ENCODE results near the gene C1QTNF5. TPM values are rescaled to one million over a fixed set of nuclear protein-coding genes. Genes with fewer than 3 reads are reported as not detected.
"Not testable (repeated sequence)": the region's sequence is repeated elsewhere in the genome, so short reads cannot be mapped to it uniquely, and the experiment has no call there.

Gene C1QTNF5, protein sequence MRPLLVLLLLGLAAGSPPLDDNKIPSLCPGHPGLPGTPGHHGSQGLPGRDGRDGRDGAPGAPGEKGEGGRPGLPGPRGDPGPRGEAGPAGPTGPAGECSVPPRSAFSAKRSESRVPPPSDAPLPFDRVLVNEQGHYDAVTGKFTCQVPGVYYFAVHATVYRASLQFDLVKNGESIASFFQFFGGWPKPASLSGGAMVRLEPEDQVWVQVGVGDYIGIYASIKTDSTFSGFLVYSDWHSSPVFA
- 23.2 TPM for polyA plus RNA-seq (ENCODE audit: insufficient read length)

DNA sequence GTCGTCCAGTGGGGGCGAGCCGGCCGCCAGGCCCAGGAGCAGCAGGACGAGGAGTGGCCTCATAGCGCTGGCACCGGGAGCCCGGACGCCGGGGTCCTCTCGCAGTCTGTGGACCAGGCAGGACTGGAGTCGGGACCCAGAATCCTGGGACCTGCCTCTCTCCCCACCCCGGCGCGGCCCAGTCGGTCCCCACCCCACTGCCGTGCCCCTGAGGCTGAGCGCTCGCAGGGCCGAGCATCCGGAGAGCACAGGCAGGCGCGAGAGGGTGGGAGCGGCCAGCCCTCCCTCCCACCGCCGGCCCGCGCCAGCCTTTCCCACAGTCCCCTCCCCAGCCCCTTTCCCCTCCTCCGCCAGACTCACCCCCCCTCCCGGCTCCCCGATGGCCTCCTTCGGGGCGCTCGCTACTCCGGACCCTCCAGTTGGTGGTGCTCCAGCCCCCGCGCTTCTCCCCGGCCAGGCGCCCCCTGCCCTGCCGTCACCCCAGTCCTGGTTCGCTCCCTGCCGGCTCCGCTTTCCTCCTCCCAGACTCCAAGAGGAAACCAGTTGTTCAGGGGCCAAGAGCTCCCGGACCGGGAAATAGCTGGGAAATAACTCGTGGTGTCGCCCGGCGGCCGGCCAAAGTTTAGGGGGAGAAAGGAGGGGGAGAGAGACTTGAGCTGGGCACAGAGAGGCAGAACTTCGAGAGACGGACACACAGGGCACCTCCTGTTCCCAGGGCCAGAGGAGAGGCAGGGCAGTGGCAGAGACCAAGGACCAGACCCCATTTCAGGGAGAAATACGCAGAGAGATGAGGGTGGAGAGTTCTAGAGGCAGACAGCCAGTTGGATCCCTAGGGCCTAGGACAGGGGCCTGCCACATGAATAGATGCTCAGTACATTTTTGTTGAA, at the start of gene C1QTNF5:
Gene C1QTNF5, minus strand, starts transcription at position 549 of the 887 bp plus-strand sequence. Its CDS starts 486 bp downstream, at position 63.
- DNase-seq (ENCODE audit: low read depth), result no peak

DNA sequence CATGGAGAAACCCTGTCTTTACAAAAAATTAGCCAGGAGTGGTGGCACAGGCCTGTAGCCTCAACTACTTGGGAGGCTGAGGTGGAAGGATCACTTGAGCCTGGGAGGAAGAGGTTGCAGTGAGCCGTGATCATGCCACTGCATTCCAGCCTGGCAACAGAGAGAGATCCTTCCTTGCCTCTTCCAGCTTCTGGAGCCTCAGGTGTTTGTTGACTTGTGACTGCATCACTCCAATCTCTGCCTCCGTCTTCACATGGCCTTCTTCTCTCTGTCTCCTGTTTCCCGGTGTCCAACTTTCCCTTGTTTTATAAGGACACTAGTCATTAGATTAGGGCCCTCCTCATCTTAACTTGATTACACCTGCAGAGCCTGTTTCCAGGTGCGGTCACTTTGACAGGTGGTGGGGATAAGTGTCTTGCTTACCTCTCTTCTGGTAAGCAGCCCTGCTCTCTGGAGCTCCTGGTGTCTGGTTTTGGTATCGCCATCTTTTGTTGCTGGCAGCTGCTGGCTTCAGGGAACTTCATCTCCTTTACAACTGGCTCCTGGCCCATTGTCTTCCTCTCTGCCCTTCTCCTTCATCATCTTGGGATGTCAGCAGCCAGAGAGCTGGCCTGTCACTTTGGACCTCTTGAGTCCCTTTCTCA, 49.0 kb upstream of the C1QTNF5 start:
- no peak for DNase-seq (ENCODE audit: low read depth)

DNA sequence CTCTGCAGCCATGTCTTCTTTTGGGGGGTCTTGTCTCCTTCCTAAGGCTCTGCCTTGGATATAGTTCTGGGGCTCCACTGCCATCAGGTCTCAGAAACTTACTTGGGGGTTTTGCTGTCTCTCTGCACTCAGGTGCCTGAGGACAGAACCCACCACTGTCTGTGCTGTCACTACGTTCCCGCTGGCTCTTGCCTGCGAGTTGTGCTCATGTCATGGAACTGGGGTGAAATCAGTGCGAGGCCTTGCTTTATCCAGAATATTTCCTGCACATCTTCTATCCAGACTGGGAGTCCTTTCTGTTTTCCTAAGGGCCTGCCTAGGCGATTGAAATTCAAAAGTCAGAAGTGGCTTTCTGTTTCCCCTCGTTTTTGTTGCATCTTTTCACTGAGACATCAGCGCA, 47.4 kb upstream of the C1QTNF5 start:
- no peak for DNase-seq (ENCODE audit: low read depth)

DNA sequence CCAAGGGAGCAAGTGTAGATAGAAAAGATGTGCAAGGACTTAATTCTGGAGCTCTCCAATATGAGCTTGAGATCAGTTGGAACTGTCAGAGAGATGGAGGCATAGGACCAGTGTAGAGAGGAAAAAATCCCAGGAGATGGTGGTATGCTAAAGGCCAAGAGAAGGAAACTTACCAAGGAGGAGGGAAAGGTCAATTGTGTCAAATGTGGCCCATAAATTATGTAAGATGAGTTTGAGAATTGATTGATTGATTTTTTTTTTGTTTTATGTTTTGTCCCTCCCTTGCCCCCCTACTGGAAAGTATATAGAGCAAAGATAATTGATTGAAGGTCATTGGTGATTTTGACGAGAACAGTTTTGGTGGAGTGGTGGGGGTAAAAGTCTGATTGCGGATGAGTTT, 43.6 kb upstream of the C1QTNF5 start:
- no peak for DNase-seq (ENCODE audit: low read depth)

DNA sequence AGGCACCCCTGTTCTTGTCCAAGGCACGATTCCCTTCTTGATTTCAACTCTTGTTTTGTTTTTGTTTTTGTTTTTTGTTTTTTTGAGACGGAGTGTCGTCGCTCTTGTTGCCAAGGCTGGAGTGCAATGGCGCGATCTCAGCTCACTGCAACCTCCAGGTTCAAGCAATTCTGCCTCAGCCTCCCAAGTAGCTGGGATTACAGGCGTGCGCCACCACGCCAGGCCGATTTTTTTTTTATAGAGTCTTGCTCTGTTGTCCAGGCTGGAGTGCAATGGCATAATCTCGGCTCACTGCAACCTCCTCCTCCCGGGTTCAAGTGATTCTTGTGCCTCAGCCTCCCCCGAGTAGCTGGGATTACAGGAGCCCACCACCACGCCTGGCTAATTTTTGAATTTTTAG, 41.8 kb upstream of the C1QTNF5 start:
- not testable (repeated sequence) for DNase-seq (ENCODE audit: low read depth)

DNA sequence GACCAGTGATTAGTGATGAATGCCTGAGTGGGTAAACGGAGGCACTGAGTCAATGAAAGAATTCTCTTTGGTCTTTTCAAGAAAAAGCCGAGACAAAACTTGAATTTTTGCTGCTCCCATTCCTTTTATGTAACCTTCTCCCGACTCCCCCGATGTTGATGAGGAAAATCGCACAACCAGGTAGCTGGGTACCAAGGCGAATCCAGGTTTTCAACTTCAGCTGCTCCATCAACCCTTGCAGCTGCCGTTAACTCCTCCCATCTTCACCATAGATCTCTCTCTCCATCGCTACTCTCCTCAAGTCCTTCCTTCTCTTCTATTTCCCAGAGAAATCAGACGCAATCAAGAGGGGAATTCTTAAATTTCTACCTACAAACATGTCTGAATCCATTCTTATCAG, 41.4 kb upstream of the C1QTNF5 start:
- no peak for DNase-seq (ENCODE audit: low read depth)

DNA sequence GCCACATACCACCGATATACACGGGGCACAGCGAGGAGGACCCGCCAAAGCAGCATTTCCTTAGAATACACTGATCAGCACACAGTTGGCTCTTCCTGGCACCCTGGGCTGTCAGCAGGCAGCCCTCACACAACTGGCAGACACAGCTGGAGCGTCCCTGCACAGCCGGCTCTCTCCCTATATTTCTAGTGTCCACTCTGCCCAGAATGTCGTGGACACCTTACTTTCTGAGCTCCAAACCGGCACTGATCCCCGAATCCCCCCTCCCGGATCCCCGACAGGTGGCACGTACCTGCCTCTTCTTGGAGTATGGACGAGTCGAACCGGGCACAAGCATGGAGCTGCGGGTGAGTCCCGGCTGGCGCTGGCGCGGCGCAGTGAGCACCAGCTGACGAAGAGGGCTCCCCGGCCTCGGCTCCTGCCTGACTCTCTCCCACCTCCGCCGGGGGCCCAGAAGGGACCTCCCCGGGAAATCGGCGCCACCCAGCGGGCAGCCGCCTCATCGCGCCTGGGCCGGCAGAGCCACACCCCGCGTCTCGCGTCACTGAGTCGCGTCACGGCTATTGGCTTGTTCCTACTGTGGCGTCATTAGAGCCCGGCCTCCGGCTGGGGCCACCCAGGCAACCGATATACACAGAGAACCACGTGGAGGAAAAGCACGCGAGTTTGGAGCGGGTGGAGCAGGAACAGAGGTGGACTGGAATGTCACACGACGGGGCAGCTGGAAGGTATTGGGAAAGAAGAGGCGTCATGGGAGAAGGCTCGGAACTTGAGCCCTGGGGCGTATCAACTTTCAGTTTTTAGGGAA, 40.7 kb upstream of the C1QTNF5 start, which contains the start of gene USP2:
Gene USP2, minus strand, starts transcription at position 510 of the 808 bp plus-strand sequence. CDS start 8,210 bp downstream, outside the sequence.
- DNase-seq (ENCODE audit: low read depth), result peak; percentile 87

DNA sequence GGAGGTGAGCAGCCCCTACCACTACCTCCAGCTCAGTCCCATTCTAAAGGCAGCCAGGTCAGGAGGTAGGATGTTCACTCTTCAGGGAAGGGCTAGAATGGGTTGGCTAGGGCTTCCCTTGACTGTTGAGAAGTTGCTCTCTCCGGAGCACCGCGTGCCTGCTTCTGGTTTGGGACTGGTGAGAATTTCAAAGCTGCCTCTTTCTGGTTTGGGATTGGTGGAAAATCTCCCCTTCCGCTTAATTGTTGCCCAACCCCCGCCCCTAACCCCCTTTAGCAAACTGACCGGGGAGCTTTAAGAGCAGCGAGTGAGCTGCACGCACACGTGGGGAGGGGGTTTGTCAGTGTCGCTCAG, 40.1 kb upstream of the C1QTNF5 start:
- DNase-seq (ENCODE audit: low read depth), result no peak

DNA sequence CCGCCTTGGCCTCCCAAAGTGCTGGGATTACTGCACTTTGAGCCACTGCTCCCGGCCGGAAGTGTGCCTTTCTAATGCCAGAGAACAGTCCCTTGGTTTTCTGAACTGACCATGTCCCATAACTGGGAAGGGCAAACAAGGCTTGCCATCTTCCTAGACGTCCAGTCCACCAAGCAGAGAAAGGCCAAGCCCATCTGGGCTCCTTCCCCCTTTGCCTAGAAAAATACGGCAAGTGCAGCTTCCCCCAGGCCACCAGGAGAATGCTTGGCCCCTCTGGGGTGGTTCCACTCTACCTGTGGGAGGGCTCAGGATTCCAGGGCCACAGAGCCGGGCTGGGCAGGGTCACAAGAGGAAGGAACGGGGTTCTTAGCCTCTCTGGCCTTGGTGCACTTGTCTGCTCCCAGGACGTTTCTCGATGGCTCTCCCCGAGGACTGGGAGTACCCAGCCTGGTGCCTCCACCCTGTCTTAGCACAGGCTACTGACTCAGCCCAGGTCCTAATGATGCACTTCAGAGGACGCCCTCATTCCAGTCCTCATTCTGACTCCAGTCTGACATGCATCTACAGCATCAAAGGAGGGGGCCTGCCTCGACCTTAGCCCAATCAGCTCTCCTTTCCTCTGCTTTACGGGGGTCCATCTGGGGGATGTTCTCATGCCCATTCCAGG, 39.6 kb upstream of the C1QTNF5 start:
- no peak for DNase-seq (ENCODE audit: low read depth)

DNA sequence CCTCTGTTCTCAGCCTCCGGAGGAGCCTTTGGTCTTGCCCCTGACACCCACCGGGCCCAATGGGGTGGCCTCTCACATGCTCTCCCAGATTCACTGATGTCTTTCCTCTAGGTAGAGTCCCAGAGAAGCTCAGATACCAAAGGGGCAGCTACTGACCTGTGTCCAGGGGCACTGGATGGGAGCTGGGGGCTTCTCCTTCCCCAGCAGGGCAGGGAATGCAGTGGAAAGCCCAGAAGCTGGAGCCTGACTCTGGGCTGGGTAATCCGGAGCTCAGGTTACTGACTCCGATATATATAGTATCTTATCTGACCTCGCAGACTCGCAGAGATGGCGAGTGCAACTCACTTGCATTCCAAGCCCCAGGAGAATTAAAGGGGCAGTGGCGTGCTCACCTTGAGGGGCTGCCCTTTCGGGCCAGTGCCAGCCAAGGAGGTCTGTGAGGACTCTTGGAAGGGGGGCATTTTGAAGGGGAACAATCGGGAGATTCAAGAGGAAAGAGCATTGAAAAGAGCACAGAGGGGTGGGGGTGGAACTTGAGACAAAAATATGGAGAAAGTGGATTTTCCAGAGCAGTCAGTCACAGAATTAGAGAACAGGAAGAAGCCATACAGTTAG, 38.3 kb upstream of the C1QTNF5 start:
- no peak for DNase-seq (ENCODE audit: low read depth)

DNA sequence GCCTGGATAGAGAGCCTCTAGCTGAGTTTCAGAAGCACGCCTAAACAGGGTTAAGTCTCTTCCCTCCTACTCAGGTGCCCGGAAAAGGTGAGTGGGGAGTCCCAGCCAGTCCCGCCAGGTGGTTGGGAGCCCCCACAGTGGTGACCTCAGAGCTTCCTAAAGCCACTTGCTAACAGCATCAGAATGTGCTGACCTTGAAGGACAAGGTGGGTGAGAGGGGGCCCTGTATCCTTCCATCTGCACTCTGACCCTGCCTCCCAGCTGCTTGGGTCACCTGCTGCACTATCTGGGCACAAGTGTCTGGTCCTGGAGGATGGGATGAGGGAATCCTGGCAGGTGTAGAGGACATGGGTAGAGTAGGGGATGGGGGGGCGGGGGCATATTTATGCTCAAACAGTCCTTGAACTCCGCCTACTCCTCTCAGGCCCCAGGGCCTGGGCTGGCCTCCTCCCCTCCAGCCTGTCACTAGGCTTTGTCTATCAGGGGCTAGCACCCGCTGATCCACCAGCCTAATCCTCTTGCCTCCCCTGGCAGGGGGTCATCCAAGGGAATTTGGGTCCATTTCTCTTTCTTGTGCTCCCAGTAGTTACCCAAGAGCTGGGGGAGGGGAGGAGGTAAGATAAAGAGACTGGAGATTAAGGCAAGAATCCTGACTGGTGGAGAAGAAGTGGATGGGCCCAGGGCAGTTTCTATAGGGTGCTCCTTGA, 37.4 kb upstream of the C1QTNF5 start:
- DNase-seq (ENCODE audit: low read depth), result no peak

DNA sequence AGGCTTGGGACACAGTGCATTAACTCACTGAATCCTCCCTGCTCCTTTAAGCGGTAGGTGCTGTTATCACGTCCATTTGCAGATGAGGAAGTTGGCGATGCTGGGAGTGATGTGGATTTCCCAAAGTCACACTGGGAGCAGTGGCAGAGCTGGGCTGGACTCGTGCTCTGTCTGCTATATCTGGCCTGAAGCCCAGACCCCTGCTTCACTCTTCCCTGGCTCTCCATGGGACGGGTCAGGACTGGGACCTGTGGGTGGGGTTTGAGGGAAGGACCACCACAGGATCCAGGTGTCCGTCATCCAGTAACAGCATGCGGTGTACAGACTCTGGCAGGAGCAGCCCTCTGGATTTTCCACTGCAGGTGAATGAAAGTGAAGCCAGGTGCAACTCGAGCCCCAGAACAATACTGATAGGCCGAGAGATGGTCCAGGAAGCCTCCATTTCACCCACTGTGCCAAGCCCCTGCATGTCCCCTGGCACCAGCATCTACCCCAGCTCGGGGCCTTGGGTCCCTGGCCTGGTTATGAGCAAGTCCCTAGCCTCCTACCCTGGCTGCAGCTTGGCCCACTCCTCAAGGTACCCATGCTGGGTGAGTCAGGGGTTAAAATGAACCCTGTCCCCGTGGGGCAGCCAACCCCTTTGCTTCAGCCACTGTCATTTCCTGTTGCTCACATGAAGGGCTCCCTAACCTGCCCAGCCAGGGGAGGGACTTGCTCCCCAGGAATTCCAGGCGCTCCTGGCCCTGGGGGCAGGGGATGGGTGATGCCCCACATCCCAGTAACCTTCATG, 36.6 kb upstream of the C1QTNF5 start:
- no peak for DNase-seq (ENCODE audit: low read depth)

DNA sequence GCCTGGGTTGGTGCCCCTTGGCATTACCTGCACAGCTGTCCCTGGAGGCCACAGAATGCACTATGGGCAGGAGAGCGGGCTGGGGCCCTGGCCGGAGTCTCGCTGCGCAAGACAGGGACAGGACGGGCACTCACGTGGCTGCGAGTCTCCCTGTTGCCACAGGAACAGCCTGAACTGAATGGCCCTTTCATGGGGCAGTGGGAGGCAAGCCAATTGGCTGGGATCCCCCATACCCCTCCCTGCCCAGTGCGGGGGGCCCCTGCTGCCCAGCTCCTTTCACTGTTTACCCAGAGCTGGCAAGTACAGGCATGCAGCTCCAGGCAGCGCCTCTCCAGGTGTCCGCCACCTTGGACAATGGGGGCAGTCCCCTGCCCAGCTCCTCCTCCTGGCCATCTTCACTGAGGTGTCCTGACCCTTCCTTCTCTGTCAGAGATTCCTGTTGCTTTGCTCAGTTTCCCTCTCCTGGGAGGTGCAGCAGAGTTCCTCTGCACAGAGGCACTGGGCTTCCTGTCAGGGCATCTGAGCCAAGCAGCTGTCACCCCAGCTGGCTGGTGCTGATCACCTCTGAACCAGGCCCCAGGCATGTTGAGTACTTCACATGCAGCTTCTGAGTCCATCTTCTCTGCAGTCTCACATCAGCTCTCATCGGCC, 35.6 kb upstream of the C1QTNF5 start:
- DNase-seq (ENCODE audit: low read depth), result no peak

DNA sequence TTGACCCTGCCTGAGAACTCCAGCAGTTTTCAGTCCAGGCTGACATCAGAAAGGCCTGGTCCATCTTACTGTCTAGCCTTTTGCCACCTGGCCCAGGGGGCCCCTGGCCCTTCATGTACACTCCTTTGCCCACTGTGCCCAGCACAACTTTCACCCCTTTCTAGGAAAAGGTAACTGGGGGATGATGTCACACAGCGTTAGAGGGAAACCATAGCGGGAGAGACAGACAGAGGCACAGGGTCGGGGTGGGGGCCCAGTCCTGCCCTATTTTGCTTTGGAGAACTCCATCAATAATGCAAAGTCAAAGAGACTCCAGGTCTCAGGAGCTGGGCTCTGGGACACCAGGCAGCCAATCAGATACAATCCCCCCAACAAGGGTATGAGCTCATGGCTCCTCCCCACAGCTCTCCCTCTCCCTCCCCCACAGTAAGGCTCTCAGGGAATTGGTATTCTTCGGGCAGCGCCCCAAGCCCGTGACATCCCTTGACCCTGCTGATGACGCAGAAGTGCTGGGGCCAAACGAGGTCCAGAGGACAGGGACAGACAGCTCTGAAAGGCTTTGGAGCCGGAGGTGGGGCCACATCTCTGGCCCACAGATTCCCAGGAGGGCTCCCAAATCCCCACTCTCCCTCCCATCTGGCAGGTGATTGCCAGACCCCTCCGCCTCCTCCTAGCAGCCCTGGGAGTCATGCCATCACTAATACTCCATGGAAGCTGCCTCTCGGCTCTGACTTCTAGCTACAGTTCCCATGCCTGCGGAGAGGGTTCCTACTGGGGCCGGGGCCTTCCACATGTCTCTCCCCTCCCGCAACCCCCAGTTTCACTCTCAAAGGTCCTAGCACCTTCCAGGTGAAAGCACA, 34.9 kb upstream of the C1QTNF5 start:
- DNase-seq (ENCODE audit: low read depth), result no peak

DNA sequence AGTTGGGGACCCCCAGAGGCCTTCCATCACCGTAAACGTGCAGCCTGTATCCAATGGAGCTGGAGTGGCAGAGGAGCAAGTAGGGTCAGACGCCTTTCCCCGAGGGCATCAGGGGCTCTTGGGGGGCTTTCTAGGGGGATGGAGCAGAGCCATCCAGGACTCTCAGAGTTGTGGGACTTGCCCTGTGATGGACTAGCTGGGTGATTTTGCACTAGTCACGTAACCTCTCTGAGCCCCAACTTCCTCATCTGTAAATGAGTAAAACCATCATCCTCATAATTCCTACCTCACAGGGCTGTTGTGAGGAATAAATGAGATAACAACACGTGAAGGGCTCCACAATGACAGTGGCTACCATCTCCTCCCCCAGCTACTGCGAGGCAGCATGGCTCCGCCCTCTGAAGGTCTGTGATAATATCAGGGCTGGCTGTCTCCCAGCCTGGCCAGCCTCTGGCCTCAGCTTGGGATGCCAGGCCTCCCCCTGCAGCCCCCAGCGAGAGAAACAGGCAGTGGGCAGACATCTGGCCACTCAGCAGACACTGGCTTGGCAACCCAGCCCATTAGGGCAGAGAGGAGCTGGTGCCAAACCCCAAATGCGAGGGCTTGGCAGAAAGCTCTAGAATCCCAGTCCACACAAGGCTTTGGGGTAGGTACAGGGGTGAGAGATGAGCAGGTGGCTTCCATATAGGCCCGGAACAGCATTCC, 34.1 kb upstream of the C1QTNF5 start:
- no peak for DNase-seq (ENCODE audit: low read depth)

DNA sequence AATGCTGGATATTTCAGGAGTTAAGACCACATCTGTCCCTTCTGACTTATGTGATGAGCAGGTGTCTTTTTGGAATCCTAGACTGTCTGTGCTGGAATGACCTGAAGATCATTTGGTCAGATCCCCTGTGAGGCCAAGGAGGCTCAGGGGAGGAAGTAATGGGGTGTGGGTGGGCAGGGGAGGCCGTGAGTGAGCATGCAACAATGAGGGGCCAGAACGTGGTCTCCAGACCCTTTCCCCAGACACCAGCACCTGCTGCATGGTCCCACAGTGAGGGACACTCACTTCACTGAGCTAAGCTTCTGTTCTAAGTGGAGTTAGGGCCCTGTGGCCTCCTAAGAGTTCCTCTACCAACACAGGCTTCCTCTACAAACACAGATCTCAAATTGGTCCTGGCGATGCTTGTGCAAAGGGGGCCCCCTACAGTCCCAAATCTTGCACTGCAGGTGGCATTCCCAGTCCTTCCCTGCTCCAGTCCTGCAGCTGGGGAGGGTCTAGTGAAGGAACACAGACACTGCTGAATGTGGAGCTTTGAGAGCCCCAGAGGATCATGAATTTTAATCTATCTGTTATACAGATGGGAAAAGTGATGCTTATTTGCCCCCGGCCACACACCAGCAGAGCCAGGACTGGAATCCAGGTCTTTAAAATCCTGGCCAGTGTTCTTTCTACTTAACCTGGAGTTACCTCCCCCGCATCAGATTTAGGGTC, 33.4 kb upstream of the C1QTNF5 start:
- no peak for DNase-seq (ENCODE audit: low read depth)
